ENCODE measurements around the gene PRR5L. TPM values are rescaled to one million over a fixed set of nuclear protein-coding genes. Genes with fewer than 3 reads are reported as not detected.
A peak's percentile ranks its signal among the peaks of the same experiment; 100 is the strongest.

PRR5L gene
- total and polyA plus RNA-seq, 4 experiments from 2014 or later = 10.1 to 62.7 (median 39.7) TPM

GRCh38 chr11:36398231-36398953 lies 102.3 kb downstream of the PRR5L start:
- no peaks in the 10 kb centered on the region for H3K9me3 ChIP-seq (ENCODE audit: control insufficient read depth in 1 of 2, low read length in 2 of 2)
- H3K27ac Mint-ChIP-seq = peak overlapping the region in 3 of 7 donors; percentile 21 to 37 (median 23)
- intact Hi-C loops (cut with micrococcal nuclease) = no loop called here
- no peaks in the 10 kb centered on the region for H3K27me3 Mint-ChIP-seq
- peaks cover 28 to 64% of the 10 kb centered on the region in 2 donors for H3K36me3 Mint-ChIP-seq
- no peaks in the 10 kb centered on the region for H3K27me3 ChIP-seq (ENCODE audit: insufficient read depth, low read length)
- peaks cover 30% of the 10 kb centered on the region for H3K36me3 ChIP-seq (ENCODE audit: insufficient read depth, low read length)
- H3K9me3 Mint-ChIP-seq = no peaks in the 10 kb centered on the region
- H3K4me3 ChIP-seq (ENCODE audit: low read length in 2 of 2) = no peak overlapping the region
- peaks cover 47% of the 10 kb centered on the region for H3K4me1 ChIP-seq (ENCODE audit: insufficient read depth, low read length)
- H3K4me3 Mint-ChIP-seq = no peak overlapping the region
- CTCF ChIA-PET (ENCODE audit: partially characterized antibody) = interaction anchor here (3.8 kb wide), 1 partner anchor 21 kb away, joined by 22 read pairs; no protein-coding TSS in a partner anchor
- no peak for DNase-seq
- H3K27ac ChIP-seq (ENCODE audit: low read depth, low read length) = no peak overlapping the region
- POLR2A ChIA-PET (ENCODE audit: partially characterized antibody) = interaction anchor here (1.2 to 2.9 kb wide), 3 partner anchors 13 to 23 kb away, joined by 3 to 22 read pairs (median 6); no protein-coding TSS in a partner anchor
- peaks cover 22 to 54% (median 39%) of the 10 kb centered on the region in 4 donors for H3K4me1 Mint-ChIP-seq

DNA sequence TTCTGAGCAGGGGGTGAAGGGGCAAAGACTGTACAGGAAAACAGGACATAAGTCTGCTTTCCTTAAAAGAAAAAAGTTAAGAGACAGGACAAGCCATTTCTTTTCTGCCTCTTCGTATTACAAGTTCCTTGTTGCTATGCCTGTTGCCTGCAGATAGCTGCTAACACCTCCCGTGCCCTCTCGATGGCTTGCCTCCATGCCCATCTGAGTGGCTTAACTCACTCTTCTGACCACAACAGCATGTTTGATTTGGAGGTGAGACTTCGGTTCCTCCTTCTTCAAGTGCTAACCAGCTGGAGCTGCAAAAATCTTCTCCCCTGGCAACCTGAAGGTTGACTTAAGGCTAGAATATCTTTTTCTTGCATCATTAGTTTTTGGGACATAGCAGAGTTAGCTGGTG lies 103.1 kb downstream of the PRR5L start:
- Histone ChIP-seq H3K9me3 (ENCODE audit: control insufficient read depth in 1 of 2, low read length in 2 of 2) (no peaks in the 10 kb centered on the region), H3K27me3 (ENCODE audit: insufficient read depth, low read length) (no peaks in the 10 kb centered on the region), H3K27ac (ENCODE audit: low read depth, low read length) (no peak overlapping the region), H3K4me3 (ENCODE audit: low read length in 2 of 2) (no peak overlapping the region), H3K36me3 (ENCODE audit: insufficient read depth, low read length) (peaks cover 30% of the 10 kb centered on the region), H3K4me1 (ENCODE audit: insufficient read depth, low read length) (peaks cover 39% of the 10 kb centered on the region)
- ChIA-PET POLR2A (ENCODE audit: partially characterized antibody) (interaction anchor here (0.9 to 2.9 kb wide), 4 partner anchors 12 to 24 kb away, joined by 3 to 22 read pairs (median 4); no protein-coding TSS in a partner anchor), CTCF (ENCODE audit: partially characterized antibody) (interaction anchor here (3.8 kb wide), 1 partner anchor 22 kb away, joined by 22 read pairs; no protein-coding TSS in a partner anchor)
- DNase-seq = no peak
- Mint-ChIP-seq H3K4me1 (peaks cover 17 to 53% (median 33%) of the 10 kb centered on the region in 4 donors), H3K36me3 (peaks cover 34 to 66% of the 10 kb centered on the region in 2 donors), H3K27me3 (no peaks in the 10 kb centered on the region), H3K4me3 (no peak overlapping the region), H3K27ac (peak overlapping the region in 3 of 7 donors; percentile 46 to 66 (median 57)), H3K9me3 (no peaks in the 10 kb centered on the region)
- intact Hi-C loops (cut with micrococcal nuclease) = no loop called here

DNA sequence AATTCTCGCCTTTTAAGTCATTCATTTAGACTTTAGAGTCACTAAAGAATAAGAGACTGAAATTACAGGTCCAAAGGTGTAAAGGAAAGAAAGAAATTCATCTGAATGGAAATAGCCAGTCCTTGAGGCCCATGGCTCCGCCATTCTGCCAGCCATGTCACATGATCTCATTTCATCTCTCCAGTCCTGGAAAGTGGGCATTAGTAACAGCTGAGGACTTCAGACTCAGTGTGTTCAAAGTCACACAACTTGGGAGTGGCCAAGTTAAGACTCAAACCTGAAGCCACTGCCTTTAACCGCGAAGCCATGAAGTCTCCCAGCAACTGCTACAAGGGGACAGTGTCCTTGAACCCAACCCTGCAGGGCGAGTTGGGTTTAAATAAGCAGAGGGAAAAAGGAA lies 103.7 kb downstream of the PRR5L start:
- DNase-seq = no peak
- Histone ChIP-seq H3K4me1 (ENCODE audit: insufficient read depth, low read length) (peaks cover 34% of the 10 kb centered on the region), H3K27ac (ENCODE audit: low read depth, low read length) (no peak overlapping the region), H3K27me3 (ENCODE audit: insufficient read depth, low read length) (no peaks in the 10 kb centered on the region), H3K36me3 (ENCODE audit: insufficient read depth, low read length) (peaks cover 28% of the 10 kb centered on the region), H3K4me3 (ENCODE audit: low read length in 2 of 2) (no peak overlapping the region), H3K9me3 (ENCODE audit: control insufficient read depth in 1 of 2, low read length in 2 of 2) (no peaks in the 10 kb centered on the region)
- no peaks in the 10 kb centered on the region for H3K9me3 Mint-ChIP-seq
- intact Hi-C loops (cut with micrococcal nuclease) = loop anchor here (10.0 kb wide), 1 partner anchor 45 kb away; no protein-coding TSS in a partner anchor
- no peaks in the 10 kb centered on the region for H3K27me3 Mint-ChIP-seq
- peak overlapping the region in 5 of 7 donors; percentile 26 to 87 (median 66) for H3K27ac Mint-ChIP-seq
- H3K4me3 Mint-ChIP-seq = peak overlapping the region in 1 of 8 donors; percentile 17
- POLR2A ChIA-PET (ENCODE audit: partially characterized antibody) = interaction anchor here (0.9 to 2.9 kb wide), 5 partner anchors 9 to 22 kb away, joined by 3 to 22 read pairs (median 3); no protein-coding TSS in a partner anchor
- H3K36me3 Mint-ChIP-seq = peaks cover 28 to 65% of the 10 kb centered on the region in 2 donors
- CTCF ChIA-PET (ENCODE audit: partially characterized antibody) = interaction anchor here (1.3 to 3.8 kb wide), 2 partner anchors 22 to 23 kb away, joined by 3 to 22 read pairs; no protein-coding TSS in a partner anchor
- peaks cover 15 to 47% (median 29%) of the 10 kb centered on the region in 4 donors for H3K4me1 Mint-ChIP-seq

- Histone ChIP-seq H3K27me3 (ENCODE audit: insufficient read depth, low read length) (no peaks in the 10 kb centered on the region), H3K27ac (ENCODE audit: low read depth, low read length) (no peak overlapping the region), H3K9me3 (ENCODE audit: control insufficient read depth in 1 of 2, low read length in 2 of 2) (no peaks in the 10 kb centered on the region), H3K4me3 (ENCODE audit: low read length in 2 of 2) (no peak overlapping the region), H3K36me3 (ENCODE audit: insufficient read depth, low read length) (peaks cover 24% of the 10 kb centered on the region), H3K4me1 (ENCODE audit: insufficient read depth, low read length) (peaks cover 26% of the 10 kb centered on the region)
- H3K4me3 Mint-ChIP-seq = peak overlapping the region in 7 of 8 donors; percentile 29 to 69 (median 55)
- intact Hi-C loops (cut with micrococcal nuclease) = loop anchor here (10.0 kb wide), 1 partner anchor 46 kb away; no protein-coding TSS in a partner anchor
- H3K9me3 Mint-ChIP-seq = no peaks in the 10 kb centered on the region
- POLR2A ChIA-PET (ENCODE audit: partially characterized antibody) = interaction anchor here (0.8 to 2.9 kb wide), 9 partner anchors 8 to 52 kb away, joined by 3 to 22 read pairs (median 5); no protein-coding TSS in a partner anchor
- no peak for DNase-seq
- peak overlapping the region; percentile 41 to 87 (median 72) for H3K27ac Mint-ChIP-seq
- H3K27me3 Mint-ChIP-seq = no peaks in the 10 kb centered on the region
- CTCF ChIA-PET (ENCODE audit: partially characterized antibody) = interaction anchor here (1.1 to 3.8 kb wide), 5 partner anchors 19 to 92 kb away, joined by 3 to 22 read pairs (median 4); no protein-coding TSS in a partner anchor
- H3K36me3 Mint-ChIP-seq = peaks cover 29 to 69% of the 10 kb centered on the region in 2 donors
- H3K4me1 Mint-ChIP-seq = peaks cover 12 to 52% (median 28%) of the 10 kb centered on the region in 4 donors
These were observed 104.8 kb downstream of the PRR5L start for GRCh38 chr11:36400766-36401455.

DNA sequence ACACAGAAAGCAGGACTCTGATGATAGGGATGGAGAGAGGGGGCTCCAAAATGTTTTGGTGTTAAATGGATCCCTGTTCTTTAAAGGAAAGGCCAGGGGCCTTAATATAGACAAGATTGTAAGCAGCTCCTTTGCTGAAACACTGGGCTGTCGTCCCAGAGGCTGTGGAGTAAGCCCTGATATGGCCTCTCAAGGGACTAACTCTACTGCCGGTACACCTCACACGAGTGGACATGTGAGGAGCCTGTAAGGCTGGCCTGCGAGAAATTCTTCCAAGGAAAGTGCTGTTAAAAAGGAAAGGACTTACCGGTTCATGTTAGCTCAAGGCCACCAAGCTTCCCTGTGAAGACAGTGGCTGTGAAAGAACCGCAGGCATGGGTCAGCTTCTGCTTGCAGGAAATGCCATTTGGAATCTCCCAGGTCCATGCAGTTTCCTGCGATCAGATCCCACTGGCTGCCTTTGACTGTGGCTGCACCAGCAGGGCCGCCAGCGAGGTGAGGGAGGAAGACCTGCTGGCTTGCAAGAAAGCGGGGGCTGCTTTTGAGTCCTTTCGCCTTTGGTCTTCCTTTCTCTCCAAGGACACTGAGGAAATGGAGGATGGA lies 106.6 kb downstream of the PRR5L start:
- Histone ChIP-seq H3K9me3 (ENCODE audit: control insufficient read depth in 1 of 2, low read length in 2 of 2) (no peaks in the 10 kb centered on the region), H3K27ac (ENCODE audit: low read depth, low read length) (no peak overlapping the region), H3K27me3 (ENCODE audit: insufficient read depth, low read length) (no peaks in the 10 kb centered on the region), H3K4me1 (ENCODE audit: insufficient read depth, low read length) (peaks cover 38% of the 10 kb centered on the region), H3K4me3 (ENCODE audit: low read length in 2 of 2) (no peak overlapping the region), H3K36me3 (ENCODE audit: insufficient read depth, low read length) (peaks cover 24% of the 10 kb centered on the region)
- Mint-ChIP-seq H3K36me3 (peaks cover 34 to 73% of the 10 kb centered on the region in 2 donors), H3K27me3 (no peaks in the 10 kb centered on the region), H3K4me3 (no peak overlapping the region), H3K27ac (peak overlapping the region in 2 of 7 donors; percentile 24 to 53), H3K4me1 (peaks cover 20 to 69% (median 41%) of the 10 kb centered on the region in 4 donors), H3K9me3 (no peaks in the 10 kb centered on the region)
- intact Hi-C loops (cut with micrococcal nuclease) = loop anchor here (10.0 kb wide), 1 partner anchor 48 kb away; no protein-coding TSS in a partner anchor
- no peak for DNase-seq
- POLR2A ChIA-PET (ENCODE audit: partially characterized antibody) = interaction anchor here (1.4 to 2.9 kb wide), 3 partner anchors 17 to 25 kb away, joined by 6 to 13 read pairs (median 12); no protein-coding TSS in a partner anchor
- CTCF ChIA-PET (ENCODE audit: partially characterized antibody) = interaction anchor here (2.0 kb wide), 1 partner anchor 18 kb away, joined by 5 read pairs; no protein-coding TSS in a partner anchor

DNA sequence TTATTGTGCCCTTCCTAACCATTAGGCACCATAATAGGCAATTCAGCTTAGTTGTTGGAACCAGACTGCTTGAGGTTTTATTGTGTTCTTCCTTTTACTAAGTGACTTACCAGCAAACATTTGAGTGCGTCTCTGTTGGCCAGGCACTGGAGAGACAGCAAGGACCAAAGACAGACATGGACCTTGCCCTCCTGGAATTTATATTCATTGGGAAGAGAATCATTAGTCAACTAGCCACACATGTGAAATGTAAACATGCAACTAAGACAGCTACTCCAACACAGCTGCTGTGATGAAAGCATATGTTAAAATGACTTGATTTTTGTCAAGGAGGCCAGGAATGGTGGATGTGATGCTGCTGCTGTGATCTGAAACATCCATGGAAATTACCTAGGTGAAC lies 107.6 kb downstream of the PRR5L start:
- peaks cover 22 to 79% (median 45%) of the 10 kb centered on the region in 4 donors for H3K4me1 Mint-ChIP-seq
- no peak overlapping the region for H3K27ac ChIP-seq (ENCODE audit: low read depth, low read length)
- DNase-seq = no peak
- intact Hi-C loops (cut with micrococcal nuclease) = loop anchor here (10.0 kb wide), 1 partner anchor 49 kb away; no protein-coding TSS in a partner anchor
- H3K9me3 ChIP-seq (ENCODE audit: control insufficient read depth in 1 of 2, low read length in 2 of 2) = no peaks in the 10 kb centered on the region
- H3K36me3 ChIP-seq (ENCODE audit: insufficient read depth, low read length) = peaks cover 16% of the 10 kb centered on the region
- CTCF ChIA-PET (ENCODE audit: partially characterized antibody) = no interaction called here
- no peaks in the 10 kb centered on the region for H3K9me3 Mint-ChIP-seq
- H3K4me3 Mint-ChIP-seq = no peak overlapping the region
- no peaks in the 10 kb centered on the region for H3K27me3 Mint-ChIP-seq
- no peak overlapping the region for H3K4me3 ChIP-seq (ENCODE audit: low read length in 2 of 2)
- no peaks in the 10 kb centered on the region for H3K27me3 ChIP-seq (ENCODE audit: insufficient read depth, low read length)
- H3K27ac Mint-ChIP-seq = peak overlapping the region in 4 of 7 donors; percentile 3 to 85 (median 51)
- peaks cover 41% of the 10 kb centered on the region for H3K4me1 ChIP-seq (ENCODE audit: insufficient read depth, low read length)
- POLR2A ChIA-PET (ENCODE audit: partially characterized antibody) = interaction anchor here (0.7 to 1.4 kb wide), 2 partner anchors 16 to 43 kb away, joined by 3 to 6 read pairs; no protein-coding TSS in a partner anchor
- peaks cover 34 to 67% of the 10 kb centered on the region in 2 donors for H3K36me3 Mint-ChIP-seq

Measured in CD4-positive, alpha-beta memory T cell (primary cell).